SJCRH30 (cell line): Measurements from ENCODE around the gene OR52I2. TPM values are rescaled to one million over a fixed set of nuclear protein-coding genes. Genes with fewer than 3 reads are reported as not detected.

Source experiments
- DNase-seq, 2 experiments: peaks; one replicate each; pipeline ENCODE4 v3.0.0-alpha.2; 2015 to 2020
- H3K27ac ChIP-seq: fragments of 250-450 bp; sonication (Bioruptor Pico); 2 replicates; pipeline ENCODE4 v1.5.1; 2020; ENCODE audit warnings: mild to moderate bottlenecking, moderate library complexity
- H3K27me3 ChIP-seq: fragments of 250-450 bp; sonication (Bioruptor Pico); 2 replicates; pipeline ENCODE4 v1.5.1; 2020; ENCODE audit warnings: mild to moderate bottlenecking, moderate library complexity
- H3K36me3 ChIP-seq: fragments of 250-450 bp; sonication (Bioruptor Pico); 2 replicates; pipeline ENCODE4 v1.5.1; 2020; ENCODE audit warnings: mild to moderate bottlenecking, moderate library complexity
- H3K4me1 ChIP-seq: fragments of 250-450 bp; sonication (Bioruptor Pico); 2 replicates; pipeline ENCODE4 v1.5.1; 2020; ENCODE audit warnings: mild to moderate bottlenecking, moderate library complexity
- H3K4me3 ChIP-seq: fragments of 250-450 bp; sonication (Bioruptor Pico); 2 replicates; pipeline ENCODE4 v1.5.1; 2020; ENCODE audit warnings: mild to moderate bottlenecking, moderate library complexity
- H3K9me3 ChIP-seq: fragments of 250-450 bp; sonication (Bioruptor Pico); replicated peaks from 2 replicates; pipeline ENCODE4 v1.5.1; 2020; ENCODE audit warnings: mild to moderate bottlenecking, moderate library complexity
- total RNA-seq: library from RNA; depleted of rRNA; stranded (reverse); fragments of >200 nt; shearing (Covaris generic); gene quantifications from 2 replicates; pipeline ENCODE4 v1.2.3, GENCODE V29; 2014

Gene OR52I2
- total RNA-seq, 1 experiment from 2014 or later = not detected

- Histone ChIP-seq H3K36me3 (no peaks in the 10 kb centered on the region), H3K27ac (no peak overlapping the region), H3K4me3 (no peak overlapping the region), H3K9me3 (no peaks in the 10 kb centered on the region), H3K27me3 (0 out of 2 replicates have a peak, but pooled peaks cover 5% of the 10 kb centered on the region), H3K4me1 (no peaks in the 10 kb centered on the region)
- no peak for DNase-seq
Measured at GRCh38 chr11:4580124-4580523, 1.4 kb upstream of the OR52I2 start.

DNA sequence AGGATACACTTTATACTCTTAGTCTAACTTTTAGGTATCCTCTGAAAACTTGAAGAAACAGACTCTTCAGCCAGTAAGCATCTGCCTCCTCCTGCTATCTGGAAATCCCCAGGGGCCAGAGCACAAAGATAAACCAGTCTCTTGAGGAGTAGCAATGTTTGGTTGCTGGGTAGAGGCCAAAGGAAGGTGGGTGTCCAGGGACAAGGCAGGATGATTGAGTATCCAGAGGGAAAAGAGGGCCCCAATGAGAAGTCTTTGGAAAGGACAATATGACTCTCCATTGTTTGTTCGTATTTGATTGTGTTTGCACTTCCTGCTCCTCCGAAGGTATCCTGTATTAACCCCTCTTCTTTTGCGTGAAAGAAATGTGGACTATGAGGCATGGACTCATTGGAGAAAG is 7.5 kb downstream of the OR52I2 start:
- no peaks in the 10 kb centered on the region for H3K27me3 ChIP-seq
- DNase-seq = no peak
- H3K27ac ChIP-seq = no peak overlapping the region
- H3K36me3 ChIP-seq = no peaks in the 10 kb centered on the region
- no peak overlapping the region for H3K4me3 ChIP-seq
- H3K9me3 ChIP-seq = no peaks in the 10 kb centered on the region
- no peaks in the 10 kb centered on the region for H3K4me1 ChIP-seq

DNA sequence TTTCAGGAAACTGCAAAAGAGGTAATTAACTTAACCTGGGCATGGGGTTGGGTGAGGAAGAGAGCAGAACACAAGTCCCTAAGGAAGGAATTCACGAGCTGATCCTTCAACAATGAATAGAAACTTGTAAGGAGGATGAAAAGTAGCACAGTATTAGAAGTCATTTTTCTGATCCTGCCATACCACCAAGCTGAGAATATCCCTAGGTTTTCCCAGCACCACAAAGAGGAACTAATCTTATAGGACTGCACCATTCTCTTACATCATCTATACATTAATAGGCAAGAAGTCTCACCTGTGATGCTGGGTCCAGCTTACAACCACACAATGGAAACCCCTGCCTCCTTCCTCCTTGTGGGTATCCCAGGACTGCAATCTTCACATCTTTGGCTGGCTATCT is 12.2 kb downstream of the OR52I2 start, which contains the start of gene OR52I1:
Gene OR52I1 (plus strand): TSS at position 301 of the 400 bp plus-strand sequence. CDS start 0 bp downstream, at position 301.
- Histone ChIP-seq H3K36me3 (no peaks in the 10 kb centered on the region; the same call in 1 of the 2 replicates), H3K27me3 (no peaks in the 10 kb centered on the region), H3K4me1 (no peaks in the 10 kb centered on the region), H3K9me3 (no peaks in the 10 kb centered on the region), H3K27ac (no peak within 1 kb of the TSS), H3K4me3 (no peak within 1 kb of the TSS)
- DNase-seq = no peak

GRCh38 chr11:4605057-4605456 is 23.5 kb downstream of the OR52I2 start:
- peak in 1 of 2 experiments; percentile 9 for DNase-seq
- H3K36me3 ChIP-seq = no peaks in the 10 kb centered on the region
- H3K27ac ChIP-seq = no peak overlapping the region
- no peaks in the 10 kb centered on the region for H3K9me3 ChIP-seq
- H3K4me3 ChIP-seq = no peak overlapping the region
- no peaks in the 10 kb centered on the region for H3K27me3 ChIP-seq
- H3K4me1 ChIP-seq = no peaks in the 10 kb centered on the region

DNA sequence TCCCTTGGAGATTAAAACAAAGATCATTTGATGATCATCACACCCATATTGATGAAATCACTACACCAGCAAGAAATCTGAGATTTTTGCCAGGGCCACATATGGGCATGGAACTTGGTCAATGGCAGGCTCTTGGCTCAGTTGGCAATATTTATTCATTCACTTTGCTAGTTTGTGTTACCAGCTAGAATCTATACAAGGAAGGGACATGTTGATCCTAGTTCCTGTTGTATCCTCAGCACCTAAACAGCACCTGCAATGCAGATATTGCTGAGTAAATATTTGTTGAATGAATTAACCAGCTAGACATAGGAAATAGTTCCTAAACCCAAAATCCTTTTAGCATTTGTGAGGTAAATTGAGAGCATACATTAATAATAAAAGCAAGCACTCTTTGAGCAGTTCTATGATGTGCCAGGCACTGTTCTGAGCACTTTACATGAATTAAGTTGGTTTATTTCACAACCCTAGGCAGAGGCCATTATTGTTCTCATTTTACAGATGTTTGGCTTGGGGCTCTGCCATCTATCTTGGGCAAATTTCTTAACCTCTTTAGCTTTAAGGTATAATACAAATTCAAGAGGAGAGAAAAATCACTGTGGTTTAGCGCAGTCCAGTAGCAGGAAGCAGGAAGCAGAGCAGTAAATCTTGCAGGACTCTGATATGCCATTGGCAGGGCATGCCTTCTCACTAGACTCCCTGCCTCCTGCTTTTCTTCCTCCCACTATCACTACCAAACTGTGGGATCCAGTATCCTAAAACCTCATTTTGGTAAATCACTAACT is 24.9 kb downstream of the OR52I2 start:
- peak overlapping the region; percentile 62 for H3K4me3 ChIP-seq
- no peaks in the 10 kb centered on the region for H3K36me3 ChIP-seq
- H3K9me3 ChIP-seq = no peaks in the 10 kb centered on the region
- H3K27ac ChIP-seq = no peak overlapping the region
- H3K27me3 ChIP-seq = no peaks in the 10 kb centered on the region
- no peaks in the 10 kb centered on the region for H3K4me1 ChIP-seq
- no peak for DNase-seq

DNA sequence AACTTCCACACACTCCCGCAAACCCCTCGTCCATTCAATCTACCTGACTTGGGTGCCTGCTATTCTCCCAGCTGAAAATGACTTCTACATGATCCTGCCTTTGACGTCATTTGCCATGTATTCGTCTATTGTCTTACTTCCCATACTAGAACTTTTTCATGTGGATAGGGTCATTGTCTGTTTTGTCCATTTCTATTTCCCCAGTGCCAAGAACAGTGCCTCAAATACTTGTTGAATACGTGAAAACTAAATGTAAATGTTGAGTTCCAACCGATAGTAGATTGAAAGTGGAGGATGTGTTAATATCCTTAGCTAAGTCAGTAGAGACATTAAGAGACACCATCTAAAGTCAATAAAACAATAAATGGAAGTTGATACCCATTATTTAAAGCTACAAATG is 25.6 kb downstream of the OR52I2 start:
- Histone ChIP-seq H3K27ac (no peak overlapping the region), H3K36me3 (no peaks in the 10 kb centered on the region), H3K27me3 (no peaks in the 10 kb centered on the region), H3K9me3 (no peaks in the 10 kb centered on the region), H3K4me1 (no peaks in the 10 kb centered on the region), H3K4me3 (peak overlapping the region; percentile 62)
- DNase-seq = peak in 1 of 2 experiments; percentile 25

DNA sequence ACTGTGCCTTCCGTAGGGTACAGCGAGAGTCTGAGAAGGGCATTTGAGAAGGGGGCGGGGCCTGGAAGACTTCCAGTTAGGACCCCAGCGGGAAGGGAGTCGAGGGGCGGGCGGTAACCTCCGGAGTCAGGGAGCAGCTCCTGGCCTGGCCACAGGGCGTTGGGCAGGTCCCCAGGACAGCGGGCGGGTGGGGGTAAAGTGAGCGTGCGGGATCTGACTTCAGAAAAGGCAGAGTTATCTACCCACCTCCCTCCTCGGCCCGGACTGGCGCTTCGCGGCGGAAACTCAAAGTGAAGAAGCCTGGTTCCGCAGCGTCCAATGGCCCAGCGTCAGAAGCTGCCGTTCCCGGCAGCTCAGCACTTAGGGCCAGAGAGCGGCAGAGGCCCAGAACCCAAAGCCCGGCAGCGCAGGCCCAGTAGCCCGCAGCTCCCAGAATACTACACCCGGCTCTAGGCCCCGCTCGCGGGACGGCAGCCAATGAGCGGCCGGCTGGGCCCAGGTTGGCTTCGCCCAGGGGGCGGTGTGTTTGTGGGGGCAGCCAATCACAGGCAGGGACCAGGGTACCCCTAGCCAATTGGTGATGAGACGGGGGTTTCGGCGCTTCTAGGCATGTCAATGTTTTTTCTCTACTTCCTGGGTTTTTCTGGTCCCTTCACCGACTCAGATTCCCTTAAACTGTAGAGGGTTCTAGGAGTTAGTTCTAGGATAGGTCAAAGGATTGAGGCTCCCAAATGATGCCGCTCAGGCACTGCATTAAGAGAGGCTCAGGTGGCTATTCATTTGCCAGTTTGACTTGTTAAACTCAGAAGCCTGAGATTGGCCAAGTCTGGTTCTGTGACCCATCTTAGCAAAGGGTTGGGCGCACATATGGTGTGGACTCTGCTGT is 26.5 kb downstream of the OR52I2 start, which contains the start of gene TRIM68:
Gene TRIM68 (minus strand): TSS at position 451 of the 886 bp plus-strand sequence. CDS start 2,727 bp downstream, outside the sequence.
- Histone ChIP-seq H3K4me3 (peak within 1 kb of the TSS; percentile 62), H3K9me3 (no peaks in the 10 kb centered on the region), H3K27ac (peak within 1 kb of the TSS; percentile 68), H3K36me3 (no peaks in the 10 kb centered on the region), H3K27me3 (no peaks in the 10 kb centered on the region), H3K4me1 (no peaks in the 10 kb centered on the region)
- DNase-seq = peak; percentile 96 to 98

DNA sequence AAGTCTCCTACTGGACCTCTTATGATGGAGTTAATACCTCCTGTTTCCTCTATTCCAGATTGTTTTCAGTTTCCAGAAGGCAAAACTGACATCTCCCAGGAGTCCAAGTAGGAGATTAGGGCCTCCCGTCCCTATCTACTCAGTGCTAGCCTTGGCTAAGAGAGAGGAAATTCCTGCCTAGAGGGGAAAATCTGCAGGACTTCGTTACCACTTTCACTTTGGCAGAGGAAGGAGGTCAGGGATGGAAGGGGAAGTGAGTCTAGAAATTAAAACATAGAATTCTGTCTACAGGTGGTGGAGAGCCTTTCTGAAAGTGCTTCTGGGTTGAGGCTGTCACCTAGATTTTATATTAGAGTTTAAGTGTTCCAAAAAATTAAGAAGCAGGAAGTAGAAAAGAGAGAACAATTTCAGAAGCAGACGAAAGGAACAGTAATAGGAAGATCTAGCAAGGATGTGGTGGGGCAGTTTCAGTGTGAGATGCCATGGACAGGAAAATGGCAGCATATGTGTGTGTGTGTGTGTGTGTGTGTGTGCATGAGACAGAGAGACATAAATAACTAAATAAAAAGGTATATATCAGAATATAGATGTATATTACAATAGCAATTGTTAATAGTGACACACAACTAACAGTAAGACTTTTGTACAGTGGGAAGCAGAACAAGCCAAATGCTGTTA is 28.9 kb downstream of the OR52I2 start:
- Histone ChIP-seq H3K27ac (no peak overlapping the region), H3K36me3 (no peaks in the 10 kb centered on the region), H3K4me1 (no peaks in the 10 kb centered on the region), H3K4me3 (no peak overlapping the region), H3K9me3 (no peaks in the 10 kb centered on the region), H3K27me3 (no peaks in the 10 kb centered on the region; the same call in 1 of the 2 replicates)
- peak in 1 of 2 experiments; percentile 7 for DNase-seq

GRCh38 chr11:4611986-4612385 is 30.4 kb downstream of the OR52I2 start:
- no peaks in the 10 kb centered on the region for H3K9me3 ChIP-seq
- no peak overlapping the region for H3K4me3 ChIP-seq
- no peak for DNase-seq
- H3K4me1 ChIP-seq = no peaks in the 10 kb centered on the region
- H3K27ac ChIP-seq = no peak overlapping the region
- no peaks in the 10 kb centered on the region; the same call in 1 of the 2 replicates for H3K27me3 ChIP-seq
- H3K36me3 ChIP-seq = no peaks in the 10 kb centered on the region

- H3K4me3 ChIP-seq = no peak overlapping the region
- H3K4me1 ChIP-seq = no peaks in the 10 kb centered on the region
- H3K9me3 ChIP-seq = no peaks in the 10 kb centered on the region
- H3K36me3 ChIP-seq = no peaks in the 10 kb centered on the region
- no peak overlapping the region for H3K27ac ChIP-seq
- DNase-seq = no peak
- no peaks in the 10 kb centered on the region; the same call in 1 of the 2 replicates for H3K27me3 ChIP-seq
Measured at GRCh38 chr11:4615856-4616444, 34.4 kb downstream of the OR52I2 start.

DNA sequence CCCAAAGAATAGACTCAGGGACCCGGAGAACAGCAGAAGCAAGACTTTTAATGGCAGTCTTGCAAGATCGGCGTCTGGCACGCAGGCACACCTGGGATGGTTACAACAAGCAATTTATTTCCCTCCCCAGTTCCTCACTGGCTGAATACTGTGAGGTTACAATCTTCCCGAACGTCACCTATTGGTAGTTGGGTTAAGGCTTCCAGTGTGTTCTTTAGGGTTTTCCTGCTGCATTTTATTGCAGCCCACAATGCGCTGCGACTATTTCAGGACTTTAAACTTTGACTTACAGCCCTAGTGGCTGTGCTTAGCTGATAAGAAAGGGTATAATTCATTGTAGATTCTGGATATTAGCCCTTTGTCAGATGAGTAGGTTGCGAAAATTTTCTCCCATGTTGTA is 38.0 kb downstream of the OR52I2 start:
- H3K4me1 ChIP-seq = no peaks in the 10 kb centered on the region
- no peaks in the 10 kb centered on the region for H3K36me3 ChIP-seq
- no peaks in the 10 kb centered on the region for H3K27me3 ChIP-seq
- H3K27ac ChIP-seq = no peak overlapping the region
- H3K4me3 ChIP-seq = no peak overlapping the region
- no peaks in the 10 kb centered on the region for H3K9me3 ChIP-seq
- DNase-seq = no peak

GRCh38 chr11:4626207-4627099 is 44.9 kb downstream of the OR52I2 start:
- DNase-seq = peak; percentile 70 to 88
- no peak overlapping the region for H3K27ac ChIP-seq

DNA sequence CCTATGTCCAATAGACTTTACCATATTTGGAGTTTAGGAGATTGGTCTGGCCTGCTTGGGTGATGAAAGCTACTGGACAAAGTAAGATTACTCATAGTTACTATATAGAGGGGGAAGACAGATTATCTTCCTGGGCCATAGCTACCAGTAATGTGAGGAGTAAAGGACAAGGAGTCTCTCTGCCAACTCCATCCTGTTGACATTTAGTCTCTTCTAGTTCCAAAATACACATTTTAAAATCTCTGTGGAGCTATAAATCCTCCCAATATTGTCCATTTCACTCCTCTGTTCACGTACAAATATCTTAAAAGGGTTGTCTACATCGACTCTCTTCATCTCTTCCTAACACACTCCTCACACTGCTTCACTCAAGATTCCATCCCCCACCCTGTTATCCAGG is 54.6 kb downstream of the OR52I2 start:
- DNase-seq = no peak
- H3K4me1 ChIP-seq = no peaks in the 10 kb centered on the region; the same call in 1 of the 2 replicates
- H3K27ac ChIP-seq = no peak overlapping the region
- H3K9me3 ChIP-seq = no peaks in the 10 kb centered on the region
- no peaks in the 10 kb centered on the region for H3K36me3 ChIP-seq
- no peak overlapping the region for H3K4me3 ChIP-seq
- H3K27me3 ChIP-seq = no peaks in the 10 kb centered on the region

More at GRCh38 chr11:4626207-4627099, 44.9 kb downstream of the OR52I2 start:
- no peaks in the 10 kb centered on the region for H3K9me3 ChIP-seq
- no peaks in the 10 kb centered on the region for H3K27me3 ChIP-seq
- H3K36me3 ChIP-seq = no peaks in the 10 kb centered on the region
- no peak overlapping the region for H3K4me3 ChIP-seq
- H3K4me1 ChIP-seq = no peaks in the 10 kb centered on the region
